Measurements from ENCODE around the gene PTRH1.

PTRH1 gene

GRCh38 chr9:127751269-127752054 lies 36.0 kb upstream of the PTRH1 start:
- TF ChIP-seq CTCF (IDR thresholded peaks at IDR 0.05; ENCODE audit: borderline replicate concordance, control extremely low read depth, extremely low read depth, insufficient read depth, missing control alignments): no peak
- no peak for DNase-seq (ENCODE audit: low spot score)
- in situ Hi-C loops (cut with MboI; ENCODE audit: low sequenced_read_pairs, unreplicated experiment): no loop called here

DNA sequence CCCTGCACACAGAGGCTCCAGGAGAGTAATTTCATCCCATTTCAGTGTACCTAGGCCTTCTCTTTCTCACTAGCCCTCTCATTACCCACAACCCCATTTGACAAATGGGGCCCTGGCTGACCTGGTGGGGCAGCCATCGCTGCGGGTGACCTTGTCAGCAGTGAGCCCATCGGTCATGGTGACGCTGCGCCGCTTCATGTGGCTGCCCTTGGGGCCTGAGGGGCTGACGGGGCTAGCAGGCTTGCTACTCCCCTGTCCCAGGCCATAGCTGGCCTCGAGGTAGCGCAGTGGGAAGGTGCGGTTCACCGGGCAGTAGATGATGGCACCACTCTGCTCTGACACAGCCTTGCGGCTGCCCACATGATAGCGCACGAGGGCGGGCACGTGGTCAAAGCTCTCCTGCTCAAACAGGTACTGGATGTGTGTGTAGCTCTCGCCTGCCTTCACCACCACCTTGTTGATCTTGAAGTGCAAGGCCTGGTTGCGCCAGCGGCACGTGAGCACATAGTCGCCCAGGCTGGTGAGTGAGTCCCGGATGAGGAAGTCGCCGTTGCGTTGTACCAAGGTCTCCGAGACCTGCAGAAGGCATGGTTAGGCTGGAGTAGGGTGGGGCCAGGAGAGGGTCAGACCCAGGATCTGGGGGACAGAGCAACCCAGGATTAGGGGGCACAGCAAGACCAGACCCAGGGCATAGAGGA lies 33.8 kb upstream of the PTRH1 start:
- in situ Hi-C loops (cut with MboI; ENCODE audit: low sequenced_read_pairs, unreplicated experiment): no loop called here
- DNase-seq (ENCODE audit: low spot score): no peak
- TF ChIP-seq CTCF (IDR thresholded peaks at IDR 0.05; ENCODE audit: borderline replicate concordance, control extremely low read depth, extremely low read depth, insufficient read depth, missing control alignments): no peak

DNA sequence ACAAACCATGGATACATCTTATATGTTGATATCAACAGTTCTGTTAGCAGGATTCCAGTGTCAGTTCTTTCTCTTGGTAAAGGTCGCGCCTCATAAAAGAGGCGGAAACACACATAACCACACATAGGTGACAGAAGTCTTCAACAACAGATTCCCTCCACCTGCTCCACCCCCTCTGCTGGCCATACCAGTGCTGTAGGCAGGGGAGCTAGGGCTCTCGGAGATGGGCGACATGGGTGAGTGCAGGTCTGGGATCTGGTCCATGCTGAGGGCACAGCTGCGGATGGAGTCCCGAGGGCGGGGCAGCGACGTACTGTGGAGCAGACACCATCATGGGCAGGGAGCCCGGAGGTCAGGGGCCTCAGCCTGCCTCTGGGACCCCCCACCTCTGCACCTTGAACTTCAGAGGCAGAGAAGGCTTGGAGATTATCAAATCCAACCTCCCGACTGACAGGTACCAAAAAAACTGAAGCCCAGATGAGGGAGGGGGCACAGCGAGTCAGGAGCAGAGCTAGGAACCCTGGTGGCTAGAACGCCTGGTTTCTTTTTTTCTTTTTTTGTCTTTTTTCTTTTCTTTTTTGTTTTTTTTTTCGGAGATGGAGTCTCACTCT lies 31.6 kb upstream of the PTRH1 start:
- no peak for TF ChIP-seq CTCF (IDR thresholded peaks at IDR 0.05; ENCODE audit: borderline replicate concordance, control extremely low read depth, extremely low read depth, insufficient read depth, missing control alignments)
- DNase-seq (ENCODE audit: low spot score): no peak
- in situ Hi-C loops (cut with MboI; ENCODE audit: low sequenced_read_pairs, unreplicated experiment): no loop called here

- no peak for TF ChIP-seq CTCF (IDR thresholded peaks at IDR 0.05; ENCODE audit: borderline replicate concordance, control extremely low read depth, extremely low read depth, insufficient read depth, missing control alignments)
- no peak for DNase-seq (ENCODE audit: low spot score)
- in situ Hi-C loops (cut with MboI; ENCODE audit: low sequenced_read_pairs, unreplicated experiment): no loop called here
Observed at GRCh38 chr9:127744398-127745110, 29.1 kb upstream of the PTRH1 start.

GRCh38 chr9:127742435-127743088 lies 27.1 kb upstream of the PTRH1 start:
- no peak for TF ChIP-seq CTCF (IDR thresholded peaks at IDR 0.05; ENCODE audit: borderline replicate concordance, control extremely low read depth, extremely low read depth, insufficient read depth, missing control alignments)
- in situ Hi-C loops (cut with MboI; ENCODE audit: low sequenced_read_pairs, unreplicated experiment): no loop called here
- no peak for DNase-seq (ENCODE audit: low spot score)
